Daoy (cell line): ENCODE data around the gene NIPAL1. TPM values are rescaled to one million over a fixed set of nuclear protein-coding genes. Genes with fewer than 3 reads are reported as not detected.
A peak's percentile ranks its signal among the peaks of the same experiment; 100 is the strongest.

ENCODE experiments used
- DNase-seq: peaks from one replicate; pipeline ENCODE4 v3.0.0-alpha.2; 2015; ENCODE audit warnings: low read depth
- total RNA-seq: library from RNA; depleted of rRNA; stranded (reverse); fragments of >200 nt; shearing (Covaris generic); gene quantifications from 2 replicates; pipeline ENCODE4 v1.2.3, GENCODE V29; 2014; rRNA removed

Gene NIPAL1
- total RNA-seq, 1 experiment from 2014 or later: 3.0 TPM

DNA sequence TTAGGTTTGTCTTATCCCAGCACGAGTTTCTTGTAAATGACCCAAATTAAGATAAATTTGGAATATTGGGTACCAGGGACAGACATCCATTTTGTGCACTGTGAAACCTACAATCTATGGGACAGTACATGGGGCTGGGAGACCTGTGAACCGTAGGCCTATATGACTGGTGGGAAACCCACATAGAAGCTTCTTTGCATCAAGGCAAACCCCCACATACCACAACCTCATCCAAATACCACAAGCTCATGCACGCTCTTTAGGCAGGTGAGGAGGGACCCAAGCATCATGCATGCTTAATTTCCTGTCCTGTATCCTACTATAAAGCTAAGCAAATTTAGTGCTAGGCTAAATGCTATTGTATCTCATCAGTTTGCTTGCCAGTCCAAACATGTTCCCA lies 47.8 kb downstream of the NIPAL1 start:
- no peak for DNase-seq

DNA sequence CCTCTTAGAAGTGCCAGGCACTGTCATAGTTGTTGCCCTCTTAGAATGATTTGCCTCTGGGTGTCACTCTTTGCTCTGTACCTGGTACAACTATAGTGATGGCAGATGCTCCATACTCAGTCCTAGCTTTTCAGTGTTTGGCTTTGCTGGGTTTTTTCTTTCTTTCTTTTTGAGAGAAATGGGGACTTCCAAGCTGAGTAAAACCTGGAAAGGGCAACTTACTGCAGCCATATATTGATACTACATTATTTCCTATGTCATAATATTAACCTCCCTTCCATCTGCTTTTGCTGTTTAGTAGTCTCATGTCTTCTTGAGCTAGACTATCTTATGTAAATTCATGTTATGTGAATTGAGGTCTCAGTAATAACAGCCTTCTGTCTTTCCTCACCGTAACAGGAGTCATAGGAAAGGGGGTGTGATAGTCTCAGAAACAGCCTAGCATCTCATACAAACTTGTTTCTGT lies 49.0 kb downstream of the NIPAL1 start:
- DNase-seq: no peak

DNA sequence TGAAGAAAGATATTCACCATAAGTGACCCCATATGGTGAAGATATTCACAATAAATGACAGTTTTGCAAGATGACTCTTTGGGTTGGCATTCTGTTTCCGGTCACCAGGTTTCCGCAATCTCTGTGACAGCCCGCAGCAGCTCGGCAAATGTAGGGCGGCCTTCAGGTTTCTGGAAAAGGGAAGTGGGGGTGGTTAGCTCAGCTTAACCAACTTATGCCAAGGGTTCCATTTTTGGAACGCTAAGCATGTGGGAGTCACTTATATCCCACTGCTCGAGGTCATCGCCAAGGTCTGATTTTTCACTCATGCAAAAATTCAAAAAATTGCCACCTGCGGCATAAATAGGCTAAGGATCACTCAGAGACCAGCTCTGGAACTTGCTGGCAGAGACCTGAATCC lies 51.0 kb downstream of the NIPAL1 start:
- no peak for DNase-seq

DNA sequence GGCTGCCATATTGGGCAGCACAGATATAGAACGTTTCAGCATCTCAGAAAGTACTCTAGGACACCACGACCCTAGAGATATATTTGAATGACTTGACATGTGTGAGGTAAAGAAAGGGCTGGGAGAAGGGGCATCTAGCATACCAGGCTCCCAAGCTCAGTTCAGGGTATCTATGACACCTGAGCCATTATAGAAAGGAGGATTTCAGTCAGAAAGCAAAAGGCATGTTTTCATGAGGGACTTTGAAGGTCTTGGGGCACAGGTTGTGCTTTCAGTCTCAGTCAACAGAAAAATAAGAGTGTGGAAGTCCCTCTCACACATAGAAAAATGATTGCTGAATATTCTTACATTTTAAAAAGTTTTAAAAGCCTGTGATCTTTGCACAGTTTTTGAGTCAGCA lies 51.6 kb downstream of the NIPAL1 start:
- DNase-seq: no peak

DNA sequence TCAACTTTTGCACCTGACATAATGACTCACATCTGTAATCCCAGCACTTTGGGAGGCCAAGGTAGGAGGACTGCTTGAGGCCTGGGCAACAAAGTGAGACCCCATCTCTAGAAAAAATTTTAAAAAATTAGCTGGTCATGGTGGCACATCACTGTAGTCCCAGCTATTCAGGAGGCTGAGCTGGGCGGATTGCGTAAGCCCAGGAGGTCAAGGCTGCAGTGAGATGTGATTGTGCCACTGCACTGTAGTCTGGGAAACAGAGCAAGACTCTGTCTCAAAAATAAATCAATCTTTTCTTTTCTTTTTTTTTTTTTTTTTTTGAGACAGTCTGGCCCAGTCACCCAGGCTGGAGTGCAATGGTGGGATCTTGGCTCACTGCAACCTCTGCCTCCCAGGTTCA lies 52.5 kb downstream of the NIPAL1 start:
- no peak for DNase-seq

DNA sequence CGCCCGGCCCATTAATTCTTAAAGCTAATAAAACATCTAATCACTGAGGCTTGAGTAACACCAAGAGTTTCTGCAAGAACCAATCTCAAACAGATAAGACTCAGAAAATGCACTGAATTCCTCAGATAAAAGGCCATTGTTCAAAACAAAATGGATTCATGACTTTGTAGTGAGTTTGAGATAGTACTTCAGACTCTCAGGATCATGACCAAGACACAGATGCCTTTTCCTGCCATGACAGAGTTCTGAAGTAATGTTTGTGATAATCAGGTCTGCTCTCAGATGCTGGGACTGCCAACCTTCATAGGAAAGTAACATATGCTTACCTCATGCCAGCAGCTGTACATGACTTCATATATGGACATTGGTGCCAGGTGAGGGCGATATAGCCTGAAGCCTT lies 54.6 kb downstream of the NIPAL1 start:
- DNase-seq: no peak

DNA sequence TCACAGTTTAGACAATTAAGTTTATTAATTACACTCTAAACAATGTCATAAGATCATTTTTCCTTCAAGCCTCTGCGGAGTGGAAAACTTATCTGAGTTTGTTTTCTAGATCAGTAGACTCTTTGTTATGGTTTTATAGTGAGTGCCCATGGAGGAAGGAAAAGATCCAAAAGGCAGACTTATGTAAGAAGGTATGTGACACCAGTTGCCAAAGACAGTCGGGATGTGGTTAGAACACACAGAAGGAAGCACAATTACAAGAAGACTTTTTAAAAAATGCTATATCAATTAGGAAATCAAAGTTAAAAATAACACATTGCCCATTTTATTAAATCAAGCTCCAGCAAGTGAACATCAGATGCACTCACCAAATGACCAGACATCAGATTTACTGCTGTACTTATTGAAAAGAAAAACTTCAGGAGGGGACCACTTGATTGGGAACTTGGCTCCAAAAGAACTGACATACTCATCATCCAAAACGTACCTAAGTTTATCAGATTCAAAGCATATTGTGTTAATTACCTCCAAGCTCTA lies 57.1 kb downstream of the NIPAL1 start:
- no peak for DNase-seq

DNA sequence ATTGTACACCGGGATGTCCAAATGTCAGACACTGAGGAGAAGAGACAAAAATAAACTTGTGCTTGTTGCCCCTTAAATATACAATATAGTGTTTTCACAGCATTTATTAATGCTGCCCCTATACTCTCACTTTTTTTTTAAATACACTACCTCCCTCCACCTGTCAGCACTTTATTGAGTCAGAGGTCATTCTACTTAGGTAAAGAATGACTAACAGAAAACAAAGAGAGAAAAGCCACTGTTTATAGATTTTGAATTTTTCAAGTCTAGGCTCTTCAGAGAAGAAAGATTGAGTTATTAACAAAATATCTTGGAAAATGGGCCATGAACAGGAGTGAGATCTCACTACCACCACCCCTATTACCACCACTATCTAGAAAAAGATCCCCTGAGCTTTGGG lies 58.1 kb downstream of the NIPAL1 start:
- no peak for DNase-seq

DNA sequence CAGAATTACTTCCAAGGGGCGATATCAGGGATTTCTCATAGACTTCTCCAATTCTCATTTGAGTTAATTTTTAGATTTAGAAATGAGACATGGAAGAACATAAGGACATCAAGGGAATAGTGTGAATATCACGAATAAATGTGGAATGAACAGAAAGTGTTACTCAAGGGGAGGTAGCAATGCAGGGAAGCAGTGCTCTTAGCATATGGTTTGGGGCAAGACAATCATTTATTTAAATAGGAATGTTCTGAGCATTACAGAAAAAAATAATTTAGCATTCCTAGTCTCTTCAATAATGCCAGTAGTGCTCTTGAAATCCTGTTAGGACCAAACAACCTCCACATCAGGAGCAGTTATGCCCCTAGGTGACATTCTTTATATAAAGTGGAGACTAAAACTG lies 61.9 kb downstream of the NIPAL1 start:
- no peak for DNase-seq

DNA sequence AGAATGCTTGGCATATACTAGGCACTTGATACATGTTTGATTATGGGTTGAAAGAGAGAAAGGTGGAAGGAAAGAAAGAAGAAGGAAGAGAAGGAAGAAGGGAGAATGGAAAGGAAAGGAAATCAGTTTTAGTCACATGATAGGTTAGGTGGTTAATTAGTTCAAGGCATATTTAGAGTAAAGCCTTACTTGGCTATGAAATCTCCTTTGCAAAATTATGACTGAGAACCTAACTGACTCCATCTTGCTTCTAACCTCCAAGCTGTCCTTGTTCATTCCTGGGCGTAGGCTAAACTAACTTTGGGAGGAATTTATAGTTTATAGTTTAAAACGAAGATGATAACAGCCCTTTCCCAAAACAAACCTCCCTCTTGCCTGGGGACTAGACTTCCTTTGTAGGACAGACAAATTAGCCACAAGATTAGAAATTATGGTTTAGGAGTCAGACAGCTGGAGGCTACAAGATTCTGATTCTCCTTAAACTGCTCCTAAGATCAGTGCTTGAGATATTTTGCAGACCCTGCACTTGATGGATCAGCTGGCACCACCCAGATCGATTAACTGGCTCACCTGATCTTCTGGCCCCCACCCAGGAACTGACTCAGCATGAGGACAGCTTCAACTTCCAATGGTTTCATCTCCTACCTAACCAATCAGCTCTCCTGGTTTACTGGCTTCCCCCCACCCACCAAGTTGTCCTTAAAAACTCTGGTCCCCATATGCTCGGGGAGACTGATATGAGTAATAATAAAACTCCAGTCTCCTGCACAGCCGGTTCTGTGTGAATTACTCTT lies 62.5 kb downstream of the NIPAL1 start:
- peak; percentile 15 for DNase-seq

DNA sequence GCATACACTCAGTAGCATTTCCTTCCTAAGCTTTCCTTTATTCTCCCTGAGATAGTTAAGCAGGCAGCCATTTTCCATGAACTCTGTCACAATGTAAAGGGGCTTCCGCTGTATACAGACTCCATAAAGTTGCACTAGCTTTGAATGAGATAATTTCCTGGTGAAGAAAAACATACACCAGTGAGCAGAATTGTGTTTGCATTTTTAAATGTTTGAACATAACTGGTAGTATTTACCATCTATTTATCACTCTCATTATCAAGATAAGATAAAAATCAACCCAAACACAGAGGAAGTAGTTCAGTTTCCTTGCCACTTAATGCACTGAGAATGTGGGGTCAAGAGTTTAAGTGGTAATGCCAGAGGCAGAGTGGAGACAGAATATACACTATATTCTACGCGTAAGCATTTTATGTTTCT lies 63.4 kb downstream of the NIPAL1 start:
- peak; percentile 63 for DNase-seq

DNA sequence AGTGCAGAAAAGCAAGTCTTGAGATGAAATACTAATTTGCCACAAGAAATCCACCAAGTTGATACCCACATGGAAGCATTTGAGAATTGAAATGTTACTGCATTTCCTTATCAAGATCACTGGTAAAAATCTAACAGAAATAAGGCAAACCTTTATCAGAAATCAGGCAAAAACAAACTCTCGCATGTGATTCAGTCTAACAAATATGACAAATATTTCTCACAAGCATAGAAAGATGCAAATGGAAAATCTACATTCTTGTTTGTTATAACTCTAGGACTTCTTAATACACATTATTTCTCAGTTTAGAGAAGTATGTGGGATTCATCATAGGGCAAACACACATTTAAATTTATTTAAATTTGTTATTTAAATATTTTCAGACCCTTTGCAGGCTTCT lies 64.6 kb downstream of the NIPAL1 start:
- DNase-seq: no peak

DNA sequence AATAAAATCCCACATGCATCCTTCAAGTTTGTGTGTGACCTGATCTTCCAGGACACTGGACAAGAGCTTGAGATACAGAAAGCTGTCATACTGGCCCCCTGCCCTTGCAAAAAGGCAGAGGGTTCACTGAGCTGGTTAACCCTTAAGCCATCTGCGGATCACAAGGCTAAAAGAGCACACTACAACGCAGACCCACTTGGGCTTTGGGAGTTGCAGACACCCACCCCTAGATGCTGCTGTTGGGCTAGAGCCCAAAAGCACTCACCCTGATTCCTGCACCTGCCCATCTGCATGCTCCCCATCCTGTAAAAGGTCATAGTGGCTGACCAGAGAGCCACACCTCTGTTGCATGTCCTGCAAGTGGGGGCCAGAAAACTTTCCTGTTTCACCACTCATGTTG lies 66.4 kb downstream of the NIPAL1 start:
- no peak for DNase-seq

DNA sequence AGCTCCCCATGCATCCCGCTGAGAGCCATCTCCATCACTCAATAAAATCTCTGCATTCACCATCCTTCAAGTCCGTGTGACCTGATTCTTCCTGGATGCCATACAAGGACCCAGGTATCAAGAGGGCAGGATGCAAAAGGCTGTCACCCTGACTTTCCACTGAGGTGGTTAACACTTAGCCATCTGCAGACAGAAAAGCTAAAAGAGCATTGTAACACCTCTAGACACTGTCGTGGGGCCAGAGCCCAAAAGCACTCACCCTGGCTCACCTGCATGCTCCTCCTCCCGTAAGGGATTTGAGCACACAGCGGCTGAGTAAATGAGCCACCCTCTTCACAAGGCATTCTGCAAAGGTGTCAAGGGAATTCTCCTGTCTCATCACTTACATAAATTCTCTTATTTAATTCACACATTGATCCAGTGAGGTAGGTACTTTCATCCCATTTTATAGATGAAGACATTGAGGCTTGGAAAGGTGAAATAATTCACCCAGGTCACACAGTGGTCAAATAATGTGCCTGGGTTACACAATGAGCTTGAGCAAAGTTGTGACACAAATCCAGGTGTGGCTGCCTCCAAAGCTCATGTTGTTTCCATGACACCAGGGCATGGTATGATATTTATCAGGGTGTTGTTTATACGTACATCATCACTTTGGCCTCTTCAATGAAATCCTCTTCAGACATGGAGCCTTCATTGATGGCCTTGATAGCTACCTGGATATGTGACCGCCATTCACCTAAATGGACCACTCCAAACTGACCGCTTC lies 69.4 kb downstream of the NIPAL1 start:
- no peak for DNase-seq

Other genes with a start within 250 kb of the NIPAL1 start
- not detected in 2 replicates for gene CORIN, start 178.7 kb upstream of the NIPAL1 start, total RNA-seq
- gene NFXL1, start 102.2 kb upstream of the NIPAL1 start, total RNA-seq: 6.5 and 7.7 TPM in 2 replicates
- not detected in 2 replicates for gene CNGA1, start 91 bp upstream of the NIPAL1 start, total RNA-seq
- 0.23 and 0.36 TPM in 2 replicates for gene TXK, start 117.5 kb downstream of the NIPAL1 start, total RNA-seq